ENCODE measurements around the gene USP35. TPM values are rescaled to one million over a fixed set of nuclear protein-coding genes. Genes with fewer than 3 reads are reported as not detected.

Gene USP35
- total and polyA plus RNA-seq, 2 donors (not counting 1 experiment from before 2014, with no cell fraction given), result 4.8 to 6.0 TPM

DNA sequence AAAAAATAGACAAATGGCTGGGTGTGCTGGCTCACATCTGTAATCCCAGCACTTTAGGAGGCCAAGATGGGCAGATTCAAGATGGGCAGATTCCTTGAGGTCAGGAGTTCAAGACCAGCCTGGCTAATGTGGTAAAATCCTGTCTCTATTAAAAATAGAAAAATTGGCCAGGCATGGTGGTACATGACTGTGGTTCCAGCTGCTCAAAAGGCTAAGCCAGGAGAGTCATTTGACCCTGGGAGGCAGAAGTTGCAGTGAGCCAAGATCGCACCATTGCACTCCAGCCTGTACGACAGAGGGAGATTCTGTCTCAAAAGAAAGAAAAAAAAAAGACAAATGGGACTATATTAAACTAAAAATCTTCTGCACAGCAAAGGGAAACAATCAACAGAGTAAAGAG is 55.4 kb downstream of the USP35 start:
- no peak overlapping the region for H2AFZ ChIP-seq (ENCODE audit: insufficient read depth, low read depth, low read length, poor library complexity, severe bottlenecking)
- peaks cover 3 to 33% (median 18%) of the 10 kb centered on the region in 3 donors for H3K9me3 ChIP-seq (ENCODE audit: control extremely low read depth in 1 of 3, control insufficient read depth in 2 of 3, insufficient read depth in 1 of 3, low read length in 2 of 3)
- ChIA-PET CTCF (interaction anchor here (0.7 to 0.8 kb wide), 2 partner anchors 21 to 320 kb away, joined by 3 read pairs; no protein-coding TSS in a partner anchor), POLR2A (no interaction called here)
- Mint-ChIP-seq H3K27ac (no peak overlapping the region), H3K27me3 (no peaks in the 10 kb centered on the region), H3K4me3 (no peak overlapping the region), H3K4me1 (peaks cover 15% of the 10 kb centered on the region), H3K9me3 (ENCODE audit: insufficient read depth) (peaks cover 9% of the 10 kb centered on the region)
- WGBS (ENCODE audit: insufficient coverage), result no CpG with 5 or more reads among the region's 2 CpGs
- H3K36me3 ChIP-seq (replicated peaks in 1 of 2; ENCODE audit: control extremely low read depth in 1 of 2, control insufficient read depth in 1 of 2, extremely low read depth in 1 of 2, insufficient read depth in 2 of 2, low read length in 1 of 2), result peaks cover 0 to 8% of the 10 kb centered on the region in 2 experiments
- H3K4me1 ChIP-seq (ENCODE audit: control insufficient read depth in 2 of 2, insufficient read depth in 2 of 2, low read length in 2 of 2), result no peaks in the 10 kb centered on the region
- H3K27me3 ChIP-seq (replicated peaks in 1 of 4; ENCODE audit: control extremely low read depth in 1 of 4, control insufficient read depth in 3 of 4, insufficient read depth in 4 of 4, low read length in 3 of 4), result no peaks in the 10 kb centered on the region
- no peak overlapping the region for H3K27ac ChIP-seq (ENCODE audit: low read length in 2 of 2)
- ATAC-seq (ENCODE audit: low read depth), result no peak
- intact Hi-C loops (cut with micrococcal nuclease), result no loop called here
- H3K9ac ChIP-seq (ENCODE audit: low read length), result no peak overlapping the region
- peaks cover 3% of the 10 kb centered on the region for H3K79me2 ChIP-seq (ENCODE audit: control insufficient read depth, insufficient read depth, low read length)
- no peak for DNase-seq
- TF ChIP-seq EZH2 (IDR thresholded peaks at IDR 0.05; ENCODE audit: borderline replicate concordance, insufficient read depth, low read depth, low read length, poor library complexity, severe bottlenecking) (no peak), CTCF (IDR thresholded peaks at IDR 0.05) (no peak)
- no peaks in the 10 kb centered on the region for H4K20me1 ChIP-seq (ENCODE audit: control insufficient read depth, insufficient read depth, low read length, poor library complexity, severe bottlenecking)
- H3K4me2 ChIP-seq (replicated peaks; ENCODE audit: low read depth, low read length, poor library complexity, severe bottlenecking), result no peak overlapping the region
- H3K4me3 ChIP-seq (ENCODE audit: control extremely low read depth in 1 of 5, extremely low read depth in 1 of 5, insufficient read depth in 1 of 5, low read depth in 2 of 5, low read length in 4 of 5), result no peak overlapping the region

- H3K9ac ChIP-seq (ENCODE audit: low read length), result no peak overlapping the region
- TF ChIP-seq EZH2 (IDR thresholded peaks at IDR 0.05; ENCODE audit: borderline replicate concordance, insufficient read depth, low read depth, low read length, poor library complexity, severe bottlenecking) (no peak), CTCF (IDR thresholded peaks at IDR 0.05) (no peak)
- H3K36me3 ChIP-seq (replicated peaks in 1 of 2; ENCODE audit: control extremely low read depth in 1 of 2, control insufficient read depth in 1 of 2, extremely low read depth in 1 of 2, insufficient read depth in 2 of 2, low read length in 1 of 2), result peaks cover 0 to 11% of the 10 kb centered on the region in 2 experiments
- POLR2A ChIA-PET, result interaction anchor here (0.5 kb wide), 1 partner anchor 181 kb away, joined by 4 read pairs; no protein-coding TSS in a partner anchor
- WGBS (ENCODE audit: insufficient coverage), result no CpG with 5 or more reads among the region's 4 CpGs
- H2AFZ ChIP-seq (ENCODE audit: insufficient read depth, low read depth, low read length, poor library complexity, severe bottlenecking), result no peak overlapping the region
- no peaks in the 10 kb centered on the region for H3K79me2 ChIP-seq (ENCODE audit: control insufficient read depth, insufficient read depth, low read length)
- Mint-ChIP-seq H3K27me3 (no peaks in the 10 kb centered on the region), H3K27ac (no peak overlapping the region), H3K9me3 (ENCODE audit: insufficient read depth) (peaks cover 9% of the 10 kb centered on the region), H3K4me1 (peaks cover 15% of the 10 kb centered on the region), H3K4me3 (no peak overlapping the region)
- H3K4me2 ChIP-seq (replicated peaks; ENCODE audit: low read depth, low read length, poor library complexity, severe bottlenecking), result no peak overlapping the region
- H3K4me1 ChIP-seq (ENCODE audit: control insufficient read depth in 2 of 2, insufficient read depth in 2 of 2, low read length in 2 of 2), result no peaks in the 10 kb centered on the region
- no peak for DNase-seq
- H4K20me1 ChIP-seq (ENCODE audit: control insufficient read depth, insufficient read depth, low read length, poor library complexity, severe bottlenecking), result no peaks in the 10 kb centered on the region
- peaks cover 3 to 32% (median 18%) of the 10 kb centered on the region in 3 donors for H3K9me3 ChIP-seq (ENCODE audit: control extremely low read depth in 1 of 3, control insufficient read depth in 2 of 3, insufficient read depth in 1 of 3, low read length in 2 of 3)
- H3K27ac ChIP-seq (ENCODE audit: low read length in 2 of 2), result no peak overlapping the region
- CTCF ChIA-PET, result interaction anchor here (0.7 to 1.5 kb wide), 3 partner anchors 16 to 320 kb away, joined by 3 to 4 read pairs (median 3); no protein-coding TSS in a partner anchor
- H3K4me3 ChIP-seq (ENCODE audit: control extremely low read depth in 1 of 5, extremely low read depth in 1 of 5, insufficient read depth in 1 of 5, low read depth in 2 of 5, low read length in 4 of 5), result no peak overlapping the region
- no peaks in the 10 kb centered on the region for H3K27me3 ChIP-seq (replicated peaks in 1 of 4; ENCODE audit: control extremely low read depth in 1 of 4, control insufficient read depth in 3 of 4, insufficient read depth in 4 of 4, low read length in 3 of 4)
- no peak for ATAC-seq (ENCODE audit: low read depth)
- intact Hi-C loops (cut with micrococcal nuclease), result no loop called here
These were observed 56.0 kb downstream of the USP35 start for GRCh38 chr11:78244546-78245255.
